Brain microvascular endothelial cell (primary cell): ENCODE data around the gene KCNG3.

ENCODE experiments used
- DNase-seq: peaks from one replicate; pipeline ENCODE4 v3.0.0-alpha.2; 2020
- H3K27ac ChIP-seq: fragments of 250-450 bp; sonication (Bioruptor Pico); 2 replicates; pipeline ENCODE4 v1.5.1; 2020; ENCODE audit warnings: mild to moderate bottlenecking, moderate library complexity
- H3K27me3 ChIP-seq: fragments of 250-450 bp; sonication (Bioruptor Pico); replicated peaks from 2 replicates; pipeline ENCODE4 v1.5.1; 2020; ENCODE audit warnings: mild to moderate bottlenecking
- H3K36me3 ChIP-seq: fragments of 250-450 bp; sonication (Bioruptor Pico); replicated peaks from 2 replicates; pipeline ENCODE4 v1.5.1; 2020; ENCODE audit warnings: mild to moderate bottlenecking
- H3K4me3 ChIP-seq: 2 replicates; pipeline ENCODE4 v1.5.1; 2011; ENCODE audit warnings: low read depth, mild to moderate bottlenecking, control low read depth, low read length, moderate library complexity
- CTCF ChIP-seq: IDR thresholded peaks from 2 replicates; pipeline ENCODE4 v1.5.1; 2011; ENCODE audit warnings: low read depth, mild to moderate bottlenecking, moderate library complexity, low read length, control low read depth, inconsistent platforms; ENCODE audit errors: missing control alignments
- in situ Hi-C: cut with HindIII; loops from 2 replicates; pipeline ENCODE4 v1.10.0; 2017; ENCODE audit warnings: low sequenced_read_pairs, low pct_ligation_motif_present

The KCNG3 gene

DNA sequence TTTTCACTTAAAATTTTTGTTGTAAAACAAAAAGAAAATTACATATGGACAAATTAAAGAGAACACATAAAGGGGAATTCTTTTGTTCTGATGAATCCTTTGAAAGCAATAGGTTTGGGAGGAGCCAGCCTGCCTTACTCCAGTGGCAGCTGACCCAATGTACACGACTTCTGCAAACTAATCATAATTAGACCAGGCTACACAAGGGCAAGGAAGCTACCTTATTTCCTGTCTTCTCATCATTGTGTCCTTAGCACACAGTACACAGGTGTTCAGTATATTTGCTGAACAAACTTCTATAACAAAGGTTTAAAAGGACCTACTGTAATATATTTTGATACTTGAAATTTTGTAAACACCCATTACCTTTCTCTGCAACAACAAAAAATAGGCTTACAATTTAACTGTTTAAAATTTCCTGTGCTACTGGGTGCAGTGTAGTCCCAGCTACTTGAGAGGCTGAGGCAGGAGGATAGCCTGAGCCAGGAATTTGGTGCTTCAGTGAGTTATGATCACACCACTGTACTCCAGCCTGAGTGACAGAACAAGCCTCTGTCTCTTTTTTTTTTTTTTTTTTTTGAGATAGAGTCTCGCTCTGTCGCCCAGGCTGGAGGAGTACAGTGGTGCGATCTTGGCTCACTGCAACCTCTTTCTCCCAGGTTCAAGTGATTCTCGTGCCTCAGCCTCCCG lies 18.9 kb downstream of the KCNG3 start:
- DNase-seq: no peak
- Histone ChIP-seq H3K36me3 (no peaks in the 10 kb centered on the region), H3K4me3 (no peak overlapping the region), H3K27me3 (no peaks in the 10 kb centered on the region), H3K27ac (no peak overlapping the region)
- no peak for TF ChIP-seq CTCF
- in situ Hi-C loops: no loop called here

- Histone ChIP-seq H3K4me3 (no peak overlapping the region), H3K36me3 (no peaks in the 10 kb centered on the region), H3K27me3 (no peaks in the 10 kb centered on the region), H3K27ac (no peak overlapping the region)
- DNase-seq: no peak
- no peak for TF ChIP-seq CTCF
- in situ Hi-C loops: no loop called here
Measured at GRCh38 chr2:42470706-42471105, 23.1 kb downstream of the KCNG3 start.

DNA sequence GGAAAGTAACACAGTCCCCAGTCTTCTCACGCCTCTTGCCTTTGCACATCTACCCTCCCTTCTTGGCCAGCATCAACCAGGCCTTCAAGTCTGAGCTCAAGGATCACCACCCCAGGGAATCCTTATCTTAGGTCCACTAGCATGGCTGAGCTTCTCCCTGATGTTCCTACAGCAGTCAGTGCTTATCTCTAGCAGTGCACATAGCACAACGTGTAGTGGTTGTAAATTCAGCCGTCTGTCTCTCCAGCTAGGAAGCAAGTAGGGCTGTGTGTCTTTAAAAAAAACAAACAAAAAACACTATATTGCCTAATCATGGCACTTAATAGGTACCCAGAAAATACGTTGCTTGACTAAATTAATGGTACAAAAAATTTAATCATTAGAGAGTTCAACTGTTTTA lies 29.2 kb downstream of the KCNG3 start:
- no peaks in the 10 kb centered on the region for H3K36me3 ChIP-seq
- H3K27me3 ChIP-seq: no peaks in the 10 kb centered on the region
- in situ Hi-C loops: no loop called here
- no peak overlapping the region for H3K27ac ChIP-seq
- no peak for DNase-seq
- TF ChIP-seq CTCF: no peak
- H3K4me3 ChIP-seq: no peak overlapping the region

- no peak overlapping the region for H3K4me3 ChIP-seq
- no peaks in the 10 kb centered on the region for H3K36me3 ChIP-seq
- in situ Hi-C loops: no loop called here
- TF ChIP-seq CTCF: no peak
- H3K27me3 ChIP-seq: no peaks in the 10 kb centered on the region
- no peak overlapping the region for H3K27ac ChIP-seq
- no peak for DNase-seq
Measured at GRCh38 chr2:42463570-42463969, 30.2 kb downstream of the KCNG3 start.

- Histone ChIP-seq H3K36me3 (no peaks in the 10 kb centered on the region), H3K27me3 (no peaks in the 10 kb centered on the region), H3K4me3 (no peak overlapping the region), H3K27ac (no peak overlapping the region)
- TF ChIP-seq CTCF: no peak
- in situ Hi-C loops: no loop called here
- no peak for DNase-seq
Measured at GRCh38 chr2:42459296-42459695, 34.5 kb downstream of the KCNG3 start.

DNA sequence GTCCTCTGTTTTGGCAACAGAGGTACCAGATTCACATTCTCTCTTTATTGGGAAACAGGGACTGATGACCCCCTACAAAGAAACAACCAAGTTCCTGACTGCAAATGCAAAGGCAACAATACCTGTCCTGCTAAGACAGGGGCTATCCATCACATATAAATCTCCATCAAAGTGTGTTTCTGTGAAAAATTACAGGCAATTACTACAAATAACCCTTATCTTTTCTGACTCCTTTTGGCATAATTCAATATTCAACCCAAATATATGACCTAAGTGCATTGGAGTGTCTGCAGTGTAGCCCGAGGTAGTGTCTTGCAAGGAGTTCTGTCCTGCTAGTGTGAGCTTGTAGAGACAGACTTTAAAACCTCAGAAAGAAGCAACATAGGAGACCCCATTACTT lies 35.4 kb downstream of the KCNG3 start:
- Histone ChIP-seq H3K36me3 (no peaks in the 10 kb centered on the region), H3K27ac (no peak overlapping the region), H3K4me3 (no peak overlapping the region), H3K27me3 (no peaks in the 10 kb centered on the region)
- in situ Hi-C loops: no loop called here
- no peak for DNase-seq
- TF ChIP-seq CTCF: no peak
